Stimulated activated CD4-positive, alpha-beta T cell treated with anti-CD3 and anti-CD28 coated beads, Interleukin-2, amount 100 ng/mL, for 48 hours (primary cell): ENCODE results near the gene AP5M1.
A peak's percentile ranks its signal among the peaks of the same experiment; 100 is the strongest.
"Not testable (repeated sequence)": the region's sequence is repeated elsewhere in the genome, so short reads cannot be mapped to it uniquely, and the experiment has no call there.

Experiments used
- DNase-seq, 2 donors: peaks; one replicate each; pipeline ENCODE4 v3.0.0-alpha.2; 2020

The AP5M1 gene

DNA sequence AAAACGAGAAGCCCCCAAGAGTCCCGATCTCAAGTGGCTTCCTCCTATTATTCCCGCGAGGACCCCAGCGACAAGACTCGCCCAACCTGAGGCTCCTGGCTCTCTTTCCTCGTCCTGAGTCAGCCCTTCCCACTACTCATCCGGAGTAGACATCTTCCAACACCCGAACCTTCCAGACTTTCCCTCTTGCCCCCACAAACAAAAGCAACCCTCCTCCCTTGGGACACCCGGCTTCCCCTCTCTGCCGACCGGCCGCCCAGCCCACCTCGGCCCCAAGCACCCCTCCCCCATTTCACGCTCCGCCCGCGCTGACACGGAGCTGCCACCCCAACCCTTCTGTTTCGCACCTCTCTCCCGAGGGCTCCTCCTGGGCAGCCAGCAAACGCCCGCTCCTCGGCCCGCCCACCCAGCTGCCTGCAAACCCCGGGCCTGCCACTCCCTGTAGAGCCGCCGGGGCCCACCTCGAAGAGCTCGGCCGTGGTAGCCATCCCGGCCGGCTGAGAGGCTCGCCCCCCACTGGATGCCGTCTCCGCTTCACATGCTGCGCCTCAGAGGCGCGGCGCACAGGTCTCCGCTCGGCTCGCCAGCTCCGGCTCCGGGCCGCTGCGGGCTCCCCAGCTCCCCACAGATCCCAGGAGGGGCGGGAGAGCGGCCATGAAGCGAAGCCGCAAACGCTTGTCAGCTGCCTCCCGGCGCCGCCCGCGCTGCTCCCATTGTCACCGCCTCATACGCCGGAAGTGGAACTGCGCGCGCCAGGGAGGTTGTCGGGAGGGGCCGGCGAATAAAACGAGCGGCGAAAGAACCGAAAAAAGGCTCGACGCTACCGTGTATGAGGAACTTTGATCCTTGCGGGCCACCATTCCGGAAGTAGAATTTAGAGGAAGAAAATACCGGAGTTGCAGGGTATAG is at the start of gene AP5M1, which contains the start of gene EXOC5:
TSS of gene AP5M1 (plus strand) at position 811 of the 909 bp plus-strand sequence. CDS start 344 bp downstream, outside the sequence.
TSS of gene EXOC5 (minus strand) at position 745 of the 909 bp plus-strand sequence. CDS start at position 488, 257 bp downstream.
- DNase-seq = peak; percentile 83 to 89

DNA sequence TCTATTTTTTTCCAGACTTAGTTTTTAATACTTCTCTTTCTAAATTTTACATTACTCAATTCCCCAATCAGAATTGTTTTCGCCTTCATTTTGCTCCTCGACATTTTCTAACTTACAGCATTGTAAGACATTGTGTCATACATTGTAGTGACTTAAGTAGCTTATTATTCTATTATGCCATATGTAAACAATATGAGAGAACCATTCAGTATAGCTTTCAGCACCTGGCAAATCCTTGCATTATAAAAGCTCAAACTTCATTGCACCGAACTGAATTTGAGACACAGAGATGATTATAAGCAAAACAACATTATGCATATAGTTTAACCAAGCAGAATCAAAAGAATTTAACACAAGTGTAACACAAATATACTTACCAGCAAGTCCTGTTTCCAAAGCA is 46.8 kb upstream of the AP5M1 start:
- no peak for DNase-seq

- no peak for DNase-seq
Observed at GRCh38 chr14:57227083-57227482, 41.7 kb upstream of the AP5M1 start.

GRCh38 chr14:57228320-57228719 is 40.5 kb upstream of the AP5M1 start:
- not testable (repeated sequence) for DNase-seq

- no peak for DNase-seq
Observed at GRCh38 chr14:57232006-57232405, 36.8 kb upstream of the AP5M1 start.

DNA sequence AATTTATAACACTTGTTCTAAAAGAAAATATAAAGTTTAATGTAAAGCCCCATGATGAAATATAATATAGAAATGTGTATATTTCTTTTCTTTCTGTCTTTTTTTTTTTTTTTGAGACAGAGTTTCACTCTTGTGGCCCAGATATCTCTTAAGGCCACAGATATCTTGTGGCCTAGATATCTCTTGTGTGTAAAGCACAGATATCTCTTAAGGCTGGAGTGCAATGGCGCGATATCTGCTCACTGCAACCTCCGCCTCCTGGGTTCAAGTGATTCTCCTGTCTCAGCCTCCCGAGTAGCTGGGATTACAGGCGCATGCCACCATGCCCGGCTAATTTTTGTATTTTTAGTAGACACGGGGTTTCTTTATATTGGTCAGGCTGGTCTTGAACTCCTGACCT is 28.7 kb upstream of the AP5M1 start:
- DNase-seq = not testable (repeated sequence)

- DNase-seq = no peak
Observed at GRCh38 chr14:57243320-57243719, 25.5 kb upstream of the AP5M1 start.

DNA sequence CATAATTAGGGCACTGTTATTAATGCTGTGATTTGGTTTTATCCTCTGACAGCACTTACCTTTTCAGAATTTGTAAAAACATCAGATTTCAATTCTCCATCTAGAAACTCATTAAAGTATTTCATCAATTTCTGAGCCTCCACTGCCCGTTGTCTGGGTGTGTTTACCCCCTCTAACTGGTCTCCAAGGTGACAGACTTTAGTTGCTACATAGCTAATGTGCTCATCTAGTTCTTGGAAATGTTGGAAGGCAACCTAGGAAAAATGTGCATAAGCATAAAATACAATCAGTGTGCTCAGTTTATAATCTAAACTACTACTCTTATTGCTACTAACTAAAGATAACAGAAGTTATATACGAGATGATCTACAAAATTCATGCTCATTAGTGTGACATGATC is 24.7 kb upstream of the AP5M1 start:
- no peak for DNase-seq

DNA sequence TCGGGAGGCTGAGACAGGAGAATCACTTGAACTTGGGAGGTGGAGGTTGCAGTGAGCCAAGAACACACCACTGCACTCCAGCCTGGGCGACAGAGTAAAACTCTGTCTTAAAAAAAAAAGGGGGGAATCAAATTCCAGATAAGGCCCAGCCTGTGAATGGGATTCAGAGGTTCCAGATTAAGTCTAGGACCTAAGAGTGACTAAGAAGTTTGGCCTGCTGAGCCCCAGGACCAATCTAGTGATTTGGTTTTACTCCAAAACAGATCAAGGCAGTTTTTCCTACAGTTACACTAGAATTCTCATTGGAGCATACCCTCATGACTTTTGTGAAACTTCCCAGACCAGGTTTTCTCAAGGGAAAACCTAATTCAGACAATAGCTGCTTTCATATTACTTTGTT is 22.8 kb upstream of the AP5M1 start:
- DNase-seq = no peak

DNA sequence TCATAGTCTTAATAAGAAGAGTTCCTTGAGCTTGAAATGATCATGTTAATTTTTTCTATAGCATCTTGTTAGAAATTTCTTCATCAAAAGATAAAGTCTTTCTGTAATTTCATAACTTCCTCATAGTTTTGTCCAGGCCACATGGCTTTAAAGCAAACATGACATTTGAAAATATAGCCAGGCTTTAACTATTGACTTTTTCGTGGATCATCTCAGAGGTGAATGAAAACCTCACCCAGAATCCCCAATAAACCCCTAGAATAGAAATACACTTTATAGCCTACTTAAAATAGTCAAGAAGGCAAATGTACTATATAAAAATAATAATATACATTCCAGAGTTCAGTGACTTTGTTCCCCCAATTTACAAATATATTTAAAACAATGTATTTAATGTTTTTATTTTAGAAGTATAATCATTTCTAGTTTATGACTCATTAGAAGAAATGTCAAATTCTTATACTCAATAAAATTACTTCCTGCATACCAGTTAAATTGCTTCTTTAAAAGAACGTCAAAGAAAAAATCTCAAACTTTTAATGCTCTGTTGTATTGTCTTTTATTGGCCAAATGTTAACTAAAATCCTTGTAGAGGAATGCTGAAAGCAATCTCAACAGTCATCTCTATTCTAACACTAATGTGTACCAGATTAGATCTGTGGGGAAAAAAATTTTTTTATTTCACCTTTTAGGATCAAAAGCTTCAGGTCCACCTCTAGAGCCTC is 21.7 kb upstream of the AP5M1 start:
- DNase-seq = no peak

- no peak for DNase-seq
Observed at GRCh38 chr14:57254884-57255283, 13.9 kb upstream of the AP5M1 start.

DNA sequence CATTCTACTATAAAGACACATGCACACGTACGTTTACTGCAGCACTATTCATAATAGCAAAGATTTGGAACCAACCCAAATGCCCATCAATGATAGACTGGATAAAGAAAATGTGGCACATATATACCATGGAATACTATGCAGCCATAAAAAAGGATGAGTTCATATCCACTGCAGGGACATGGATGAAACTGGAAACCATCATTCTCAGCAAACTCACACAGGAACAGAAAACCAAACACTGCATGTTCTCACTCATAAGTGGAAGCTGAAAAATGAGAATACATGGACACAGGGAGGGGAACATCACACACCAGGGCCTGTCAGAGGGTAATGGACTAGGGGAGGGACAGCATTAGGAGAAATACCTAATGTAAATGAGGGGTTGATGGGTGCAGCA is 10.6 kb upstream of the AP5M1 start:
- DNase-seq = not testable (repeated sequence)

GRCh38 chr14:57259672-57260071 is 9.1 kb upstream of the AP5M1 start:
- no peak for DNase-seq

- no peak for DNase-seq
Observed at GRCh38 chr14:57261604-57262003, 7.2 kb upstream of the AP5M1 start.

DNA sequence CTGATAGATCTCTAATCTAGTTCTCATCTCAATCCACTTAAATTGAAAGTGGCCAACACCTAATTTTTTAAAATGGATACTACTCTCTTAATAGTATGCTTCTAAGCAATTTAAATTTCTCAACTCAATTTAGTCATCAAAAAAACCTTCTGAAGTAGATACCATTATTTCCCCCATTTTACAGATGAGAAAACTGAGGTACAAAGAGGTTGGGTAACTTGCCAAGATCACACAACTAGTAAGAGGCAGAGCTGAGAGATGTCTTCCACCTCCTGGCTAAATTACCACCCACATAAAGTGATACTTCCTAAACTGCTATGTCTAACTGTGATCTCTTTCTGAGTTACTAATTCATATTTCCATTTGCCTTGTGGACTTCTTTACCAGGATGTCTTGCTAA is 6.7 kb upstream of the AP5M1 start:
- DNase-seq = no peak

DNA sequence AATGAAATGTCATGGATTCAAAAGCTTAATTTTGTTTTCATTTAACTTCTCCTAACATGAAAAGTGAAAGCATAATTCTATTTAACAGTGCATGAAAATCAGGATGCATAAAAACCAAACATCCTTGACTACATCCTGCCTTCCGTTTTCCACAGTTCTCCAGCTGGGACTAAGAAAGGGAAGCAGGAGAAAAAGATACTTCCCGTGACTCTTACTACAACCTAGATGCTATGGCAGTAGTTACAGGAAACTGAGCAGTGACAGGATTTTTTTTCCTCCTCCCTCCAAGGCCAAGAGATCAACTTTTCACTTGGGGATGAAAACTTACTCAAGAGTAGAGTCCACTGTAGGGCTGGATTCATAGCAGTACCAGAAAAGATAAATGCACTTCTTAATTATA is 2.7 kb upstream of the AP5M1 start:
- DNase-seq = no peak

GRCh38 chr14:57273236-57273635 is 4.5 kb downstream of the AP5M1 start:
- no peak for DNase-seq

GRCh38 chr14:57274551-57274950 is 5.8 kb downstream of the AP5M1 start:
- no peak for DNase-seq

DNA sequence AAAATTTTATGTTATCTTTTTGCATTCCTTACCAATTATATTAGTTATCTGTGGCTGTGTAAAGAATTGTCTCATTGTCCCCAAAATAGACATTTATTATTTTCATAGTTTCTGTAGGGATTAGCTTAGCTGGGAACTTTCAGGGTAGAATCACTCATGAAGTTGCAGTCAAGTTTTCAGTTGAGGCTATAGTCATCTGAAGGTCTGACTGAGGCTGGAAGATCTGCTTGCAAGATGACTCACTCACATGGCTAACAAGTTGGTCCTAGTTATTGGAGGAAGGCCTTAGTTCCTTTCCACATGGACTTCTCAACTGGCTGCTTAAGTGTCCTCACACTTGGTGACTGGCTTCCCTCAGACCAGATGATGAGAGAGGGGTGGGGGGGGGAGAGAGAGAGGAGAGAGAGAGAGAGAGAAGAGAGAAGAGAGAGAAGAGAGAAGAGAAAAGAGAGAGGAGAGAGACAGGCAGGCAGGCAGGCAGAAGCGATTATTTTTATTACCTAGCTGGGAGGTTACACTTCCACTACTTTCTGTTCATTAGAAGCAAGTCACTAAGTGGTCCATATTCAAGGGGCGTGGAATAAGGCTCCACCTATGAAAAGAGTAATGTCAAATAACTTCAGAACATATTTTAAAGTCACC is 6.4 kb downstream of the AP5M1 start:
- DNase-seq = no peak

- DNase-seq = no peak
Observed at GRCh38 chr14:57277062-57277461, 8.3 kb downstream of the AP5M1 start.

- DNase-seq = no peak
Observed at GRCh38 chr14:57287745-57288144, 19.0 kb downstream of the AP5M1 start.

DNA sequence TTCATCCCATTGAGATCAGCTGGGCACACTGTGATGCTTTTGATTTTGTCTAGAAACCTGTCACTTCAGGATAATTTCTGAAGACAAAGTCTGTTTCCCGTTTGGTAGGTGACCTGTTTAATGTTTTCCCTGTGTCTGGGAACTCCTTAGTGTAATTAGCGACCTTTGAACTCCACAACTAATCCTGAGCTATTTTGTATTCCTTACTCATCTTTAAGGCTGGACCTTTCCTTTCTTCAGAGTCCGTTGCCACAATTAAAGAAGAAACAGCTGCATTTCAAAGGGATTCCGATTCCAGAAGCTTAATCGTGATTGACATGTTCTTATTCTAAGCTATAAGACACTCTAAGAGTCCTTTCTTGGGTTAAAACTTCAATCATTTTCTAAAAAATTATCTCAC is 22.0 kb downstream of the AP5M1 start:
- no peak for DNase-seq
